Activated CD8-positive, alpha-beta T cell treated with anti-CD3 and anti-CD28 coated beads for 36 hours (primary cell): ENCODE measurements around the gene CENPP. TPM values are rescaled to one million over a fixed set of nuclear protein-coding genes. Genes with fewer than 3 reads are reported as not detected.

Experiments used
- ATAC-seq: fragments of 200-7000 bp; cut with Tn5 transposase; one replicate; pipeline ENCODE4 v1.10.0; 2021; ENCODE audit warnings: mild to moderate bottlenecking, moderate library complexity
- CTCF ChIA-PET: fragments of 350-600 bp; sonication (Branson Sonifier 250); formaldehyde crosslinking; loops from one replicate; lab custom pipeline; 2021; ENCODE audit warnings: antibody characterized with exemption; lab: Charles Lee
- POLR2A ChIA-PET: fragments of 350-600 bp; sonication (Branson Sonifier 250); formaldehyde crosslinking; loops from one replicate; lab custom pipeline; 2021; ENCODE audit warnings: antibody characterized with exemption; lab: Charles Lee
- DNase-seq: peaks from one replicate; pipeline ENCODE4 v3.0.0-alpha.2; 2020
- H3K27ac Mint-ChIP-seq: one replicate; pipeline ENCODE4 v1.8.0; 2021; ENCODE audit warnings: mild to moderate bottlenecking, mixed read lengths
- H3K27me3 Mint-ChIP-seq: one replicate; pipeline ENCODE4 v1.8.0; 2021; ENCODE audit warnings: mixed read lengths
- H3K36me3 Mint-ChIP-seq: one replicate; pipeline ENCODE4 v1.8.0; 2021; ENCODE audit warnings: low read depth, mixed read lengths
- H3K4me1 Mint-ChIP-seq: one replicate; pipeline ENCODE4 v1.8.0; 2021; ENCODE audit warnings: low read depth, mixed read lengths
- H3K4me3 Mint-ChIP-seq: one replicate; pipeline ENCODE4 v1.8.0; 2021; ENCODE audit warnings: mild to moderate bottlenecking, moderate library complexity, mixed read lengths
- H3K9me3 Mint-ChIP-seq: one replicate; pipeline ENCODE4 v1.8.0; 2021; ENCODE audit warnings: mixed read lengths
- intact Hi-C: fragments of 100-400 bp; cut with micrococcal nuclease; formaldehyde crosslinking; loops from one replicate; pipeline ENCODE4 v1.10.0; 2022
- total RNA-seq, 2 experiments: library from RNA; stranded (reverse); gene quantifications; one replicate each; pipeline ENCODE4 v1.2.3, GENCODE V29; 2021
- TF ChIP-seq, protein P1 (sequence below): fragments of 200-600 bp; IDR thresholded peaks from one replicate; pipeline ENCODE4 v1.8.0; 2022; ENCODE audit warnings: antibody characterized with exemption, mild to moderate bottlenecking

Gene CENPP
- total RNA-seq, 2 experiments from 2014 or later, result 22.5 to 28.7 TPM

- intact Hi-C loops, result no loop called here
- Mint-ChIP-seq H3K27ac (no peak overlapping the region), H3K27me3 (no peaks in the 10 kb centered on the region), H3K4me1 (peaks cover 5% of the 10 kb centered on the region), H3K36me3 (peaks cover 9% of the 10 kb centered on the region), H3K9me3 (no peaks in the 10 kb centered on the region), H3K4me3 (no peak overlapping the region)
- ChIA-PET CTCF (no interaction called here), POLR2A (no interaction called here)
- no peak for DNase-seq
- no peak for ATAC-seq
- TF ChIP-seq, protein P1, sequence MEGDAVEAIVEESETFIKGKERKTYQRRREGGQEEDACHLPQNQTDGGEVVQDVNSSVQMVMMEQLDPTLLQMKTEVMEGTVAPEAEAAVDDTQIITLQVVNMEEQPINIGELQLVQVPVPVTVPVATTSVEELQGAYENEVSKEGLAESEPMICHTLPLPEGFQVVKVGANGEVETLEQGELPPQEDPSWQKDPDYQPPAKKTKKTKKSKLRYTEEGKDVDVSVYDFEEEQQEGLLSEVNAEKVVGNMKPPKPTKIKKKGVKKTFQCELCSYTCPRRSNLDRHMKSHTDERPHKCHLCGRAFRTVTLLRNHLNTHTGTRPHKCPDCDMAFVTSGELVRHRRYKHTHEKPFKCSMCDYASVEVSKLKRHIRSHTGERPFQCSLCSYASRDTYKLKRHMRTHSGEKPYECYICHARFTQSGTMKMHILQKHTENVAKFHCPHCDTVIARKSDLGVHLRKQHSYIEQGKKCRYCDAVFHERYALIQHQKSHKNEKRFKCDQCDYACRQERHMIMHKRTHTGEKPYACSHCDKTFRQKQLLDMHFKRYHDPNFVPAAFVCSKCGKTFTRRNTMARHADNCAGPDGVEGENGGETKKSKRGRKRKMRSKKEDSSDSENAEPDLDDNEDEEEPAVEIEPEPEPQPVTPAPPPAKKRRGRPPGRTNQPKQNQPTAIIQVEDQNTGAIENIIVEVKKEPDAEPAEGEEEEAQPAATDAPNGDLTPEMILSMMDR, result no peak
Observed at GRCh38 chr9:92385477-92385876, 59.7 kb downstream of the CENPP start.

GRCh38 chr9:92385953-92386352, 60.2 kb downstream of the CENPP start:
- intact Hi-C loops, result no loop called here
- ChIA-PET CTCF (no interaction called here), POLR2A (no interaction called here)
- ATAC-seq (no peak), DNase-seq (no peak)
- Mint-ChIP-seq H3K27ac (no peak overlapping the region), H3K4me3 (no peak overlapping the region), H3K4me1 (peaks cover 5% of the 10 kb centered on the region), H3K9me3 (no peaks in the 10 kb centered on the region), H3K36me3 (peaks cover 10% of the 10 kb centered on the region), H3K27me3 (no peaks in the 10 kb centered on the region)
- TF ChIP-seq, protein P1, result no peak

DNA sequence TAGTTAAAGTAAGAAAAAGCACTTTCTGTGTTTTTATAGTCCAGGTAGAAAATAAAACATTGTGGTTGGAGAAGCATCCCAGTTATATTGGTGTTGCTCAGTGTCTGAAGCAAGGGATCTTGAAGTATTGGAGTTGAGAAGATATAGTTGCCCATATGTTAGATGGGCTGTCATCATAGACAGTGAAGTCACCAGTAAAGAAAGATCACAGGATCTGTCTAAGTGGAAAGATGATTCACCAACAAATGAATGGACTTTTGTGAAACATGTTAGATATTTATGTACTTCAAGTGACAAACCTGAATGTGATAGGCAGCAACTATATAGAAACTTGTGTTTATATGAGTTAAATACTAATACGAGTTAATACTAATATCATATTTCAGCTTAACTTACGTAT, 66.9 kb downstream of the CENPP start:
- no peak for ATAC-seq
- Mint-ChIP-seq H3K36me3 (peaks cover 3% of the 10 kb centered on the region), H3K4me3 (no peak overlapping the region), H3K4me1 (no peaks in the 10 kb centered on the region), H3K27me3 (no peaks in the 10 kb centered on the region), H3K27ac (no peak overlapping the region), H3K9me3 (no peaks in the 10 kb centered on the region)
- DNase-seq, result no peak
- ChIA-PET POLR2A (no interaction called here), CTCF (no interaction called here)
- intact Hi-C loops, result no loop called here
- TF ChIP-seq, protein P1, result no peak

- Mint-ChIP-seq H3K36me3 (peaks cover 3% of the 10 kb centered on the region), H3K9me3 (no peaks in the 10 kb centered on the region), H3K4me3 (no peak overlapping the region), H3K27ac (no peak overlapping the region), H3K4me1 (no peaks in the 10 kb centered on the region), H3K27me3 (no peaks in the 10 kb centered on the region)
- ATAC-seq, result no peak
- POLR2A ChIA-PET, result no interaction called here
- CTCF ChIA-PET, result no interaction called here
- TF ChIP-seq, protein P1, result no peak
- no peak for DNase-seq
- intact Hi-C loops, result no loop called here
Observed at GRCh38 chr9:92393686-92394085, 67.9 kb downstream of the CENPP start.

GRCh38 chr9:92395617-92396016, 69.9 kb downstream of the CENPP start:
- Mint-ChIP-seq H3K9me3 (no peaks in the 10 kb centered on the region), H3K36me3 (no peaks in the 10 kb centered on the region), H3K4me3 (no peak overlapping the region), H3K4me1 (no peaks in the 10 kb centered on the region), H3K27me3 (no peaks in the 10 kb centered on the region), H3K27ac (no peak overlapping the region)
- ATAC-seq, result no peak
- TF ChIP-seq, protein P1, result no peak
- CTCF ChIA-PET, result no interaction called here
- POLR2A ChIA-PET, result no interaction called here
- intact Hi-C loops, result no loop called here
- no peak for DNase-seq
